ENCODE measurements around the gene PLXNA2.

PLXNA2 gene

GRCh38 chr1:208217781-208218180 lies 26.4 kb downstream of the PLXNA2 start:
- ChIA-PET CTCF (interaction anchor here (1.0 to 34.8 kb wide), 4 partner anchors 12 to 196 kb away, joined by 4 to 469 read pairs (median 6); partner anchors contain the start of gene PLXNA2), POLR2A (interaction anchor here (0.6 kb wide), 1 partner anchor 821 kb away, joined by 3 read pairs; no protein-coding TSS in a partner anchor)
- TF ChIP-seq CTCF (IDR thresholded peaks at IDR 0.05; ENCODE audit: insufficient read depth, low read length, missing control alignments), result no peak
- DNase-seq (ENCODE audit: low read depth, low spot score), result no peak
- no peak overlapping the region for H3K4me3 ChIP-seq (ENCODE audit: low read depth, low read length)

- CTCF ChIA-PET, result interaction anchor here (0.8 to 34.8 kb wide), 5 partner anchors 14 to 86 kb away, joined by 3 to 469 read pairs (median 4); partner anchors contain the start of gene PLXNA2
- POLR2A ChIA-PET, result interaction anchor here (1.5 kb wide), 1 partner anchor 9 kb away, joined by 6 read pairs; no protein-coding TSS in a partner anchor
- no peak for DNase-seq (ENCODE audit: low read depth, low spot score)
- no peak overlapping the region for H3K4me3 ChIP-seq (ENCODE audit: low read depth, low read length)
- TF ChIP-seq CTCF (IDR thresholded peaks at IDR 0.05; ENCODE audit: insufficient read depth, low read length, missing control alignments), result no peak
Observed at GRCh38 chr1:208216806-208217205, 27.4 kb downstream of the PLXNA2 start.

- POLR2A ChIA-PET, result interaction anchor here (1.5 kb wide), 1 partner anchor 9 kb away, joined by 6 read pairs; no protein-coding TSS in a partner anchor
- CTCF ChIA-PET, result interaction anchor here (1.1 to 34.8 kb wide), 8 partner anchors 10 to 194 kb away, joined by 3 to 469 read pairs (median 4); partner anchors contain the start of gene PLXNA2
Observed at GRCh38 chr1:208216062-208216461, 28.1 kb downstream of the PLXNA2 start.

GRCh38 chr1:208215393-208215792 lies 28.8 kb downstream of the PLXNA2 start:
- POLR2A ChIA-PET, result no interaction called here
- H3K4me3 ChIP-seq (ENCODE audit: low read depth, low read length), result no peak overlapping the region
- TF ChIP-seq CTCF (IDR thresholded peaks at IDR 0.05; ENCODE audit: insufficient read depth, low read length, missing control alignments), result no peak
- DNase-seq (ENCODE audit: low read depth, low spot score), result no peak
- CTCF ChIA-PET, result interaction anchor here (1.1 to 34.8 kb wide), 9 partner anchors 10 to 193 kb away, joined by 3 to 469 read pairs (median 4); partner anchors contain the start of gene PLXNA2

More at GRCh38 chr1:208216062-208216461, 28.1 kb downstream of the PLXNA2 start:
- DNase-seq (ENCODE audit: low read depth, low spot score), result peak; percentile 67
- no peak for TF ChIP-seq CTCF (IDR thresholded peaks at IDR 0.05; ENCODE audit: insufficient read depth, low read length, missing control alignments)
- no peak overlapping the region for H3K4me3 ChIP-seq (ENCODE audit: low read depth, low read length)

GRCh38 chr1:208213786-208214185 lies 30.4 kb downstream of the PLXNA2 start:
- no peak for DNase-seq (ENCODE audit: low read depth, low spot score)
- no peak overlapping the region for H3K4me3 ChIP-seq (ENCODE audit: low read depth, low read length)
- no peak for TF ChIP-seq CTCF (IDR thresholded peaks at IDR 0.05; ENCODE audit: insufficient read depth, low read length, missing control alignments)
- CTCF ChIA-PET, result interaction anchor here (0.7 to 34.8 kb wide), 7 partner anchors 10 to 192 kb away, joined by 3 to 469 read pairs (median 4); partner anchors contain the start of gene PLXNA2
- POLR2A ChIA-PET, result interaction anchor here (0.7 kb wide), 1 partner anchor 9 kb away, joined by 3 read pairs; no protein-coding TSS in a partner anchor

GRCh38 chr1:208212893-208213292 lies 31.3 kb downstream of the PLXNA2 start:
- no peak overlapping the region for H3K4me3 ChIP-seq (ENCODE audit: low read depth, low read length)
- ChIA-PET POLR2A (no interaction called here), CTCF (interaction anchor here (0.7 to 34.8 kb wide), 9 partner anchors 9 to 191 kb away, joined by 3 to 469 read pairs (median 4); partner anchors contain the start of gene PLXNA2)
- TF ChIP-seq CTCF (IDR thresholded peaks at IDR 0.05; ENCODE audit: insufficient read depth, low read length, missing control alignments), result no peak
- DNase-seq (ENCODE audit: low read depth, low spot score), result no peak
